HepG2 (cell line): ENCODE data around the gene OR51E2. TPM values are rescaled to one million over a fixed set of nuclear protein-coding genes. Genes with fewer than 3 reads are reported as not detected.

Source experiments
- ATAC-seq: fragments of 200-7000 bp; cut with Tn5 transposase; 3 replicates; pipeline ENCODE4 v1.9.1; 2020; ENCODE audit warnings: mild to moderate bottlenecking, moderate library complexity
- BruUV-seq: library from RNA; stranded (reverse); fragments of 400-500 nt; replicated peaks from 2 replicates; lab custom pipeline; 2021; lab: Mats Ljungman, UMichigan
- CTCF ChIA-PET: fragments of 300-600 bp; formaldehyde crosslinking; extraction: SDS; loops from one replicate; lab custom pipeline; 2021; ENCODE audit warnings: low total read pairs, inconsistent platforms, low intra/inter-chr PET ratio; lab: Yijun Ruan, JAX
- POLR2A ChIA-PET: fragments of 350-600 bp; sonication (Branson Sonifier 250); formaldehyde crosslinking; loops from one replicate; lab custom pipeline; 2020; ENCODE audit warnings: antibody characterized with exemption, inconsistent platforms; lab: Yijun Ruan, JAX
- DNase-seq: peaks from one replicate; pipeline ENCODE4 v3.0.0-alpha.2; 2015; ENCODE audit warnings: low spot score
- FAIRE-seq: peaks from 3 replicates; lab custom pipeline; 2011; peaks lifted over from hg19 to GRCh38; lab: Jason Lieb, UNC
- H2AFZ ChIP-seq: one replicate; pipeline ENCODE4 v1.6.1; 2011; ENCODE audit warnings: low read length, inconsistent platforms
- H3K27ac ChIP-seq: fragments of 300-600 bp; 3 replicates; pipeline ENCODE4 v1.8.0; 2011; ENCODE audit warnings: mixed run types, mild to moderate bottlenecking, mixed read lengths, low read length, inconsistent platforms; ENCODE audit not compliant: insufficient read depth; ENCODE audit errors: extremely low read length
- H3K27me3 ChIP-seq, 2 experiments: fragments of 200-600 bp in 1 of 2; 2 replicates in 1 of 2; 3 replicates in 1 of 2; pipeline versions ENCODE4 v1.6.0 to v1.8.0; 2011; ENCODE audit warnings: low read length in 2 of 2, mild to moderate bottlenecking in 2 of 2, moderate library complexity in 2 of 2, inconsistent platforms in 1 of 2; ENCODE audit not compliant: insufficient read depth in 2 of 2, control insufficient read depth in 1 of 2
- H3K36me3 ChIP-seq, 2 experiments: fragments of 200-600 bp in 1 of 2; replicated peaks in 1 of 2; 2 replicates in 1 of 2; 3 replicates in 1 of 2; pipeline versions ENCODE4 v1.5.1 to v1.8.0; 2011; ENCODE audit warnings: low read length in 2 of 2, inconsistent platforms in 1 of 2; ENCODE audit not compliant: insufficient read depth in 2 of 2, control insufficient read depth in 1 of 2
- H3K4me1 ChIP-seq: 2 replicates; pipeline ENCODE4 v1.5.1; 2012; ENCODE audit warnings: low read length, inconsistent platforms; ENCODE audit not compliant: insufficient read depth
- H3K4me2 ChIP-seq: 2 replicates; pipeline ENCODE4 v1.6.0; 2011; ENCODE audit warnings: low read depth, low read length, inconsistent platforms
- H3K4me3 ChIP-seq, 3 experiments: fragments of 200-600 bp in 1 of 3; sonication (generic), shearing (Covaris generic) in 1 of 3; replicated peaks in 1 of 3; 2 replicates each; pipeline ENCODE4 v1.5.1; 2011 to 2016; ENCODE audit warnings: low read length in 3 of 3, inconsistent platforms in 2 of 3, low read depth in 2 of 3, mild to moderate bottlenecking in 2 of 3, control low read depth in 1 of 3, mixed read lengths in 1 of 3; ENCODE audit not compliant: insufficient read depth in 1 of 3
- H3K79me2 ChIP-seq: one replicate; pipeline ENCODE4 v1.6.1; 2011; ENCODE audit warnings: low read length, inconsistent platforms; ENCODE audit not compliant: insufficient read depth
- H3K9ac ChIP-seq: 2 replicates; pipeline ENCODE4 v1.6.0; 2011; ENCODE audit warnings: mild to moderate bottlenecking, low read depth, low read length, inconsistent platforms; ENCODE audit not compliant: insufficient read depth
- H3K9me3 ChIP-seq: 2 replicates; pipeline ENCODE4 v1.5.1; 2012; ENCODE audit warnings: mild to moderate bottlenecking, low read length
- H4K20me1 ChIP-seq: 2 replicates; pipeline ENCODE4 v1.6.0; 2011; ENCODE audit warnings: inconsistent platforms, mild to moderate bottlenecking, low read length, moderate library complexity; ENCODE audit not compliant: insufficient read depth
- BCL6 ChIP-seq: IDR thresholded peaks from 2 replicates; pipeline ENCODE4 v1.6.1; 2016; ENCODE audit warnings: missing genetic modification reagents, missing compliant biosample characterization
- ELF1 ChIP-seq: sonication (generic); formaldehyde crosslinking; IDR thresholded peaks from 2 replicates; pipeline ENCODE4 v1.4.0; 2020; ENCODE audit warnings: missing genetic modification reagents
- HDAC6 ChIP-seq: fragments of 200-600 bp; sonication (generic); IDR thresholded peaks from 2 replicates; pipeline ENCODE4 v1.7.0; 2017; ENCODE audit warnings: mild to moderate bottlenecking, antibody characterized with exemption, low read length, low read depth
- KDM5B ChIP-seq: sonication (generic); formaldehyde crosslinking; IDR thresholded peaks from 2 replicates; pipeline ENCODE4 v1.4.0; 2020; ENCODE audit warnings: missing genetic modification reagents, mild to moderate bottlenecking, borderline replicate concordance
- RBM22 ChIP-seq: fragments of 200-400 bp; formaldehyde crosslinking; optimal IDR thresholded peaks from 2 replicates; pipeline ENCODE3; 2017; ENCODE audit warnings: mild to moderate bottlenecking, low read length, moderate library complexity
- TBX2 ChIP-seq: sonication (generic); formaldehyde crosslinking; IDR thresholded peaks from 2 replicates; pipeline ENCODE4 v1.5.0; 2020; ENCODE audit warnings: missing genetic modification reagents, mild to moderate bottlenecking, borderline replicate concordance
- ZNF180 ChIP-seq: sonication (generic); formaldehyde crosslinking; IDR thresholded peaks from 2 replicates; pipeline ENCODE4 v1.4.0; 2020; ENCODE audit warnings: low read depth, missing genetic modification reagents, borderline replicate concordance
- ZNF598 ChIP-seq: sonication (generic); formaldehyde crosslinking; IDR thresholded peaks from 2 replicates; pipeline ENCODE4 v1.5.1; 2020; ENCODE audit warnings: mild to moderate bottlenecking, missing genetic modification reagents, borderline replicate concordance
- ZNF749 ChIP-seq: sonication (generic); formaldehyde crosslinking; IDR thresholded peaks from 2 replicates; pipeline ENCODE4 v1.8.0; 2022; ENCODE audit warnings: mild to moderate bottlenecking, missing genetic modification reagents, moderate library complexity, borderline replicate concordance
- ZNF790 ChIP-seq: sonication (generic); formaldehyde crosslinking; IDR thresholded peaks from 2 replicates; pipeline ENCODE4 v1.8.0; 2022; ENCODE audit warnings: missing genetic modification reagents, mild to moderate bottlenecking, borderline replicate concordance
- WGBS: methylation state at CpG from one replicate; pipeline ENCODE4 v1.1.6; 2017; ENCODE audit warnings: low lambda C conversion rate; 5-methylcytosine and 5-hydroxymethylcytosine counted together
- in situ Hi-C: cut with HindIII; loops from 2 replicates; pipeline ENCODE4 v1.10.0; 2017; ENCODE audit warnings: low pct_unique_long_range_greater_than_20kb; ENCODE audit not compliant: extremely low pct_ligation_motif_present
- intact Hi-C: fragments of 100-400 bp; cut with micrococcal nuclease; formaldehyde crosslinking; loops from one replicate; pipeline ENCODE4 v1.10.0; 2022; ENCODE audit not compliant: unreplicated experiment
- polyA plus RNA-seq, 8 experiments: library from polyadenylated mRNA; depleted of rRNA in 3 of 8; stranded (reverse) in 7 of 8; unstranded in 1 of 8; fragments of >200 nt; fragmentation: Illumina TruSeq in 4 of 8; extraction: Trizol in 4 of 8; gene quantifications; 2 replicates each; pipeline versions ENCODE4 v1.2.1 to v1.2.3, GENCODE V29; 2011 to 2016; ENCODE audit warnings: low read depth in 4 of 8, missing spikeins in 1 of 8, mixed read lengths in 1 of 8; ENCODE audit not compliant: insufficient read depth in 1 of 8
- total RNA-seq, 5 experiments: library from RNA; depleted of rRNA; stranded (reverse); fragments of >200 nt; fragmentation: Illumina TruSeq; extraction: Trizol; gene quantifications; 2 replicates each; pipeline ENCODE4 v1.2.3, GENCODE V29; 2016; ENCODE audit warnings: low read depth in 1 of 5
- TF ChIP-seq, protein P1 (sequence below): sonication (generic); formaldehyde crosslinking; conservative IDR thresholded peaks from 2 replicates; pipeline ENCODE4 v1.8.0; 2022; ENCODE audit warnings: low read depth, missing genetic modification reagents
- TF ChIP-seq, protein P2 (sequence below): sonication (generic); formaldehyde crosslinking; IDR thresholded peaks from 2 replicates; pipeline ENCODE4 v1.8.1; 2023; ENCODE audit warnings: missing genetic modification reagents, inconsistent platforms, borderline replicate concordance

Gene OR51E2
- total and polyA plus RNA-seq, 2 of the 13 experiments (the other 11 are each of a cell fraction or from before 2014, with no cell fraction given), result not detected

DNA sequence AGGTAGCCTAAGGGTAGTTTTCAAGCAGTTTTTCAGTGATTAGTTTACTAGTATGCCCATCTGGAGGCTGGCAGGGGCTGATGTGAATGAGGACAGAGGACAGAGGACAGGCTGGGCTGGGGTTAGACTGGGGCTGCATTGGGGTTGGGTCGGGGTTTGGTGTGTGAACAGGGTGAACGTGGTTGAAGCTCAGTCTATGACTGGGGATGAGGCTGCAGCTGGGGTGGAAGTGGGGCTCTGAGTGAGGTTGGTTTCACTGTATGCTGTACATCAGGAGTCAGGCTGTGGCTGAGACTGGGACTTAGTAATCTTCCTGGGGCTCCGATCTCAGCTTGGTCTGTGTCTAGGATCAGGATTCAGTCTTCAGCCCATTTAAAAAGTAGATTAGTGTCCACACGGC lies 53.4 kb downstream of the OR51E2 start:
- H3K4me3 ChIP-seq, result no peak overlapping the region
- peaks cover 0 to 37% of the 10 kb centered on the region in 2 experiments; a peak in 3 of 5 replicates for H3K27me3 ChIP-seq
- no peaks in the 10 kb centered on the region for H3K79me2 ChIP-seq
- intact Hi-C loops, result no loop called here
- H4K20me1 ChIP-seq, result no peaks in the 10 kb centered on the region
- DNase-seq (no peak), FAIRE-seq (no peak), ATAC-seq (no peak)
- no peak overlapping the region for H3K4me2 ChIP-seq
- ChIA-PET CTCF (no interaction called here), POLR2A (no interaction called here)
- no peak overlapping the region for H3K9ac ChIP-seq
- no peaks in the 10 kb centered on the region for H3K4me1 ChIP-seq
- BruUV-seq, result no TSS peak
- no peaks in the 10 kb centered on the region for H3K36me3 ChIP-seq
- in situ Hi-C loops, result no loop called here
- H3K9me3 ChIP-seq, result no peaks in the 10 kb centered on the region
- 2% methylated on average over 3 of the region's 4 CpGs for WGBS
- no peak for TF ChIP-seq ZNF598 (CRISPR knock-in tag)
- no peak for TF ChIP-seq TBX2 (CRISPR knock-in tag)
- no peak for TF ChIP-seq ZNF749 (CRISPR knock-in tag)
- no peak for TF ChIP-seq BCL6 (CRISPR knock-in tag)
- no peak for TF ChIP-seq ELF1 (CRISPR knock-in tag)
- TF ChIP-seq ZNF790 (CRISPR knock-in tag), result no peak
- no peak overlapping the region for H2AFZ ChIP-seq
- no peak overlapping the region for H3K27ac ChIP-seq

DNA sequence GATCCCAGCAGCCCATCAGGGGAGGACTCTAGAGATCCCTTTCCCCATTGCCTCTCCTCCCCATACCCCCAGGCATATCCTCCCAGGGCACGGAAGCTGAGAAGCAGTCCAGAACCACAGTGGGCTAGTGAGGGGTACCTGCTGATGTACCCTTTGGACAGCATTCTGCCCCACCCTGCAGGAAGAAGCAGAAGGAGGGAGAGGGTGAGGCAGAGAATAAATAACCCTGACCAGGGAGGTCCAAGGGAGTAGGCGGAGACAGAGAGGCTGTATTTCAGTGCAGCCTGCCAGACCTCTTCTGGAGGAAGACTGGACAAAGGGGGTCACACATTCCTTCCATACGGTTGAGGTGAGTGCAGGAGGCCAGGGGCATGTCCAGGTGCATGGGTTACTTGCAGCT lies 54.0 kb downstream of the OR51E2 start, which contains the start of gene OR51E1:
Gene OR51E1 (plus strand): TSS at position 301 of the 400 bp plus-strand sequence. CDS start 8,545 bp downstream, outside the sequence.
- no peak for FAIRE-seq
- Histone ChIP-seq H3K9me3 (no peaks in the 10 kb centered on the region), H3K27ac (no peak within 1 kb of the TSS), H2AFZ (no peak within 1 kb of the TSS), H3K4me1 (no peaks in the 10 kb centered on the region), H4K20me1 (no peaks in the 10 kb centered on the region), H3K27me3 (peaks cover 0 to 37% of the 10 kb centered on the region in 2 experiments; a peak in 3 of 5 replicates), H3K79me2 (no peaks in the 10 kb centered on the region), H3K36me3 (no peaks in the 10 kb centered on the region), H3K9ac (no peak within 1 kb of the TSS), H3K4me3 (no peak within 1 kb of the TSS), H3K4me2 (no peak within 1 kb of the TSS)
- intact Hi-C loops (no loop called here), in situ Hi-C loops (no loop called here)
- 7% methylated on average over 2 of the region's 3 CpGs for WGBS
- ChIA-PET POLR2A (no interaction called here), CTCF (no interaction called here)
- no peak for DNase-seq
- no peak for ATAC-seq
- no TSS peak for BruUV-seq
- TF ChIP-seq KDM5B (no peak), ZNF180 (CRISPR knock-in tag) (no peak), HDAC6 (no peak), RBM22 (no peak)
- TF ChIP-seq, protein P1, sequence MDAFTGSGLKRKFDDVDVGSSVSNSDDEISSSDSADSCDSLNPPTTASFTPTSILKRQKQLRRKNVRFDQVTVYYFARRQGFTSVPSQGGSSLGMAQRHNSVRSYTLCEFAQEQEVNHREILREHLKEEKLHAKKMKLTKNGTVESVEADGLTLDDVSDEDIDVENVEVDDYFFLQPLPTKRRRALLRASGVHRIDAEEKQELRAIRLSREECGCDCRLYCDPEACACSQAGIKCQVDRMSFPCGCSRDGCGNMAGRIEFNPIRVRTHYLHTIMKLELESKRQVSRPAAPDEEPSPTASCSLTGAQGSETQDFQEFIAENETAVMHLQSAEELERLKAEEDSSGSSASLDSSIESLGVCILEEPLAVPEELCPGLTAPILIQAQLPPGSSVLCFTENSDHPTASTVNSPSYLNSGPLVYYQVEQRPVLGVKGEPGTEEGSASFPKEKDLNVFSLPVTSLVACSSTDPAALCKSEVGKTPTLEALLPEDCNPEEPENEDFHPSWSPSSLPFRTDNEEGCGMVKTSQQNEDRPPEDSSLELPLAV (CRISPR knock-in tag), result no peak
- TF ChIP-seq, protein P2, sequence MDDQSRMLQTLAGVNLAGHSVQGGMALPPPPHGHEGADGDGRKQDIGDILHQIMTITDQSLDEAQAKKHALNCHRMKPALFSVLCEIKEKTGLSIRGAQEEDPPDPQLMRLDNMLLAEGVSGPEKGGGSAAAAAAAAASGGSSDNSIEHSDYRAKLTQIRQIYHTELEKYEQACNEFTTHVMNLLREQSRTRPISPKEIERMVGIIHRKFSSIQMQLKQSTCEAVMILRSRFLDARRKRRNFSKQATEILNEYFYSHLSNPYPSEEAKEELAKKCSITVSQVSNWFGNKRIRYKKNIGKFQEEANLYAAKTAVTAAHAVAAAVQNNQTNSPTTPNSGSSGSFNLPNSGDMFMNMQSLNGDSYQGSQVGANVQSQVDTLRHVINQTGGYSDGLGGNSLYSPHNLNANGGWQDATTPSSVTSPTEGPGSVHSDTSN (CRISPR knock-in tag), result no peak
